ENCODE results near the gene VIT. TPM values are rescaled to one million over a fixed set of nuclear protein-coding genes. Genes with fewer than 3 reads are reported as not detected.

The VIT gene
- total RNA-seq, 1 donor from 2014 or later = 4.2 TPM

DNA sequence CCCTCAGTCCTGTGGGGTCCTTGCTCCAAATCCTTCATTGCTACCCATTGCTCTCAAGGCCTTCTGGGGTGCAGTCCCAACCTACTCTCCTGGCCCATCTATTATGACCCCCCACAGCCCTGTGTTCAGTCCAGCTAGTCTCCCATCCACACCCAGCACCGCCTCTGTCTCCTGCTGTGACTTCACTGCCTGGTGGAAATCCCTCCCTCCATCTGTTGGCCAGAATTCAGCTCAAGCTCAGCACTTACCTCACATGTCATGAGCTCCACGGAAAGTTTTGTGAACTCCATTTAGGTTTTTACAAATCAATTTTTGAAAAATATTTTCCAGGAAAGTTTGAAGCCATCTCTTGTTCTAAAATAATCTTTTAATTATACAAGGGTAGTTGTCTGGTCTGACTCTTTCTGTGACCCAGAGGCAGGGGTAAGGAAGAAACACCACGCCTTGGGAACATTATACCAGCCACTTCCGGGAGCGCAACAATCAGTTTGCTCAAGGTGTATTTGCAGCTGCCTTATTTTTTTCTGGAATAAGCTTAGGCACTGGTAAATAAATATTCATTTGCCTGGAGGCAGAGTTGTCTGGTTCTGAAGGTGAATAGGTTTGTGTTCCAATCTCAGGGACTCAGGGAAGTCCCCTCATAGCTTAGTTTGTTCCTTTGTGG lies 110.8 kb downstream of the VIT start:
- Histone ChIP-seq H3K4me1 (no peaks in the 10 kb centered on the region), H3K4me3 (no peak overlapping the region), H3K27me3 (ENCODE audit: low read depth) (no peaks in the 10 kb centered on the region), H3K36me3 (no peaks in the 10 kb centered on the region), H3K9me3 (no peaks in the 10 kb centered on the region), H3K27ac (no peak overlapping the region)
- TF ChIP-seq, protein P1, sequence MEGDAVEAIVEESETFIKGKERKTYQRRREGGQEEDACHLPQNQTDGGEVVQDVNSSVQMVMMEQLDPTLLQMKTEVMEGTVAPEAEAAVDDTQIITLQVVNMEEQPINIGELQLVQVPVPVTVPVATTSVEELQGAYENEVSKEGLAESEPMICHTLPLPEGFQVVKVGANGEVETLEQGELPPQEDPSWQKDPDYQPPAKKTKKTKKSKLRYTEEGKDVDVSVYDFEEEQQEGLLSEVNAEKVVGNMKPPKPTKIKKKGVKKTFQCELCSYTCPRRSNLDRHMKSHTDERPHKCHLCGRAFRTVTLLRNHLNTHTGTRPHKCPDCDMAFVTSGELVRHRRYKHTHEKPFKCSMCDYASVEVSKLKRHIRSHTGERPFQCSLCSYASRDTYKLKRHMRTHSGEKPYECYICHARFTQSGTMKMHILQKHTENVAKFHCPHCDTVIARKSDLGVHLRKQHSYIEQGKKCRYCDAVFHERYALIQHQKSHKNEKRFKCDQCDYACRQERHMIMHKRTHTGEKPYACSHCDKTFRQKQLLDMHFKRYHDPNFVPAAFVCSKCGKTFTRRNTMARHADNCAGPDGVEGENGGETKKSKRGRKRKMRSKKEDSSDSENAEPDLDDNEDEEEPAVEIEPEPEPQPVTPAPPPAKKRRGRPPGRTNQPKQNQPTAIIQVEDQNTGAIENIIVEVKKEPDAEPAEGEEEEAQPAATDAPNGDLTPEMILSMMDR (IDR thresholded peaks at IDR 0.05) = no peak
- ATAC-seq = no peak
- intact Hi-C loops (cut with DNase I) = no loop called here
- no peak for DNase-seq

- ATAC-seq (no peak), DNase-seq (no peak)
- no peaks in the 10 kb centered on the region for H3K27me3 ChIP-seq (ENCODE audit: low read depth)
- intact Hi-C loops (cut with DNase I) = no loop called here
- TF ChIP-seq, protein P1 (IDR thresholded peaks at IDR 0.05) = no peak
- H3K9me3 ChIP-seq = no peaks in the 10 kb centered on the region
- H3K4me3 ChIP-seq = no peak overlapping the region
- no peak overlapping the region for H3K27ac ChIP-seq
- H3K4me1 ChIP-seq = no peaks in the 10 kb centered on the region
- H3K36me3 ChIP-seq = no peaks in the 10 kb centered on the region
Measured at GRCh38 chr2:36808386-36809068, 112.0 kb downstream of the VIT start.

DNA sequence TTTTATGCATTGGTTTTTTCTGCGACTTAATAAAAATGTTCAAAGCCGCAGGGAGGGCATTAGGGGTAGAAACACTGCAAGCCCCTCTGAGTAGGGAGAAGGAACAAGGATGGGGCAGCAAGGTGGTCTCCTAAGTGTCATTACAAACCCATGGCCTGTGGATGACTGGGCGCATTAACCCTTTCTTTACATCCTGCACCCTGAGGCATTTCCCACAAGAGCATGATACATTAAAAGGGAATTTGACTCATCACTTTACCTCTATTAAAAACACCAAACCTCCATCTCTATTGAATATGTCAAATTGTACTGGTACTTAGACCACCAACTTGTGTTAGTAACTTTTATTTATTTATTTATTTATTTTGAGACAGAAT lies 112.5 kb downstream of the VIT start:
- no peaks in the 10 kb centered on the region for H3K9me3 ChIP-seq
- no peaks in the 10 kb centered on the region for H3K4me1 ChIP-seq
- DNase-seq (no peak), ATAC-seq (no peak)
- intact Hi-C loops (cut with DNase I) = no loop called here
- no peaks in the 10 kb centered on the region for H3K27me3 ChIP-seq (ENCODE audit: low read depth)
- H3K27ac ChIP-seq = no peak overlapping the region
- H3K36me3 ChIP-seq = no peaks in the 10 kb centered on the region
- TF ChIP-seq, protein P1 (IDR thresholded peaks at IDR 0.05) = no peak
- H3K4me3 ChIP-seq = no peak overlapping the region

GRCh38 chr2:36811071-36811470 lies 114.6 kb downstream of the VIT start:
- ATAC-seq (no peak), DNase-seq (no peak)
- H3K4me1 ChIP-seq = no peaks in the 10 kb centered on the region
- H3K9me3 ChIP-seq = no peaks in the 10 kb centered on the region
- H3K36me3 ChIP-seq = no peaks in the 10 kb centered on the region
- H3K4me3 ChIP-seq = no peak overlapping the region
- no peak overlapping the region for H3K27ac ChIP-seq
- TF ChIP-seq, protein P1 (IDR thresholded peaks at IDR 0.05) = no peak
- H3K27me3 ChIP-seq (ENCODE audit: low read depth) = no peaks in the 10 kb centered on the region
- intact Hi-C loops (cut with DNase I) = no loop called here

DNA sequence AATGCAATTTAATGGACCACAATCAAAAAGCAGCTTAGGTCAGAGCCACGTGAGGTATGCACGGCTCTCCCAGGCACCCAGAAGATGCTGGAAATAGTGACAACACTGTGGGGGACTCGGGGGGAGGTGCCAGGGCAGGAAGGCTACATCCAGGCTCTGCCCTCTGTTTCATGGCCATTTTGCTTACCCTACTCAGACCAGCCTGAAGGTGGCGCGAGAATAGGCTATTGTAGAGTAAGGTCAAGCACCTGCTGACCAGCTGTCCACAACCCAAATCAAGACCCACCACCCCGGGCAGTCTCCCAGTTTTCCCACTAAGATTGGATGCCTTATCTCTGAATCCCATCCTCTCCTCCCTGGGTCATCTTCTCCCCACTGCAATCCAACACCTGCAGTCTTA lies 115.7 kb downstream of the VIT start:
- no peaks in the 10 kb centered on the region for H3K27me3 ChIP-seq (ENCODE audit: low read depth)
- no peak overlapping the region for H3K27ac ChIP-seq
- no peaks in the 10 kb centered on the region for H3K4me1 ChIP-seq
- intact Hi-C loops (cut with DNase I) = no loop called here
- DNase-seq (no peak), ATAC-seq (no peak)
- H3K9me3 ChIP-seq = no peaks in the 10 kb centered on the region
- H3K36me3 ChIP-seq = no peaks in the 10 kb centered on the region
- H3K4me3 ChIP-seq = no peak overlapping the region
- TF ChIP-seq, protein P1 (IDR thresholded peaks at IDR 0.05) = no peak
